Parathyroid adenoma (tissue), 2 donors: ENCODE measurements around the gene HDHD5.

ENCODE experiments used
- H2AFZ ChIP-seq: fragments of 300-600 bp; sonication (generic); one replicate; pipeline ENCODE4 v1.7.0; 2017; ENCODE audit warnings: antibody characterized with exemption, mild to moderate bottlenecking
- H3K27ac ChIP-seq: fragments of 300-600 bp; sonication (generic); one replicate; pipeline ENCODE4 v1.7.0; 2017
- H3K27me3 ChIP-seq: fragments of 300-600 bp; sonication (generic); one replicate; pipeline ENCODE4 v1.7.0; 2017; ENCODE audit warnings: low read length; ENCODE audit not compliant: control insufficient read depth, insufficient read depth
- H3K36me3 ChIP-seq: fragments of 300-600 bp; sonication (generic); one replicate; pipeline ENCODE4 v1.7.0; 2017; ENCODE audit warnings: low read length; ENCODE audit not compliant: control insufficient read depth, insufficient read depth
- H3K4me1 ChIP-seq: fragments of 300-600 bp; sonication (generic); one replicate; pipeline ENCODE4 v1.7.0; 2017; ENCODE audit warnings: control low read depth
- H3K4me2 ChIP-seq: fragments of 300-600 bp; sonication (generic); one replicate; pipeline ENCODE4 v1.7.0; 2017; ENCODE audit warnings: low read length
- H3K4me3 ChIP-seq: fragments of 300-600 bp; sonication (generic); one replicate; pipeline ENCODE4 v1.7.0; 2017; ENCODE audit warnings: low read depth, low read length
- H3K79me2 ChIP-seq: fragments of 300-600 bp; sonication (generic); one replicate; pipeline ENCODE4 v1.7.0; 2017; ENCODE audit warnings: control low read depth
- H3K9ac ChIP-seq: fragments of 300-600 bp; sonication (generic); one replicate; pipeline ENCODE4 v1.7.0; 2017; ENCODE audit warnings: mild to moderate bottlenecking
- H3K9me3 ChIP-seq: fragments of 300-600 bp; sonication (generic); one replicate; pipeline ENCODE4 v1.7.0; 2017; ENCODE audit warnings: low read length; ENCODE audit not compliant: control insufficient read depth
- CTCF ChIP-seq: fragments of 300-600 bp; sonication (generic); IDR thresholded peaks from one replicate; pipeline ENCODE4 v1.7.0; 2017; ENCODE audit warnings: antibody characterized with exemption, mild to moderate bottlenecking
- donor health status: primary hyperparathyroidism.

HDHD5 gene

GRCh38 chr22:17158568-17159503 lies at the start of gene HDHD5:
HDHD5 (minus strand) TSS chr22:17159277; CDS start chr22:17159251, 26 bp downstream.
- Histone ChIP-seq H3K36me3 (no peaks in the 10 kb centered on the region), H3K9ac (peak within 1 kb of the TSS; percentile 28), H3K4me1 (no peaks in the 10 kb centered on the region), H3K4me2 (peak within 1 kb of the TSS; percentile 71), H3K4me3 (peak within 1 kb of the TSS; percentile 76), H2AFZ (peak within 1 kb of the TSS; percentile 91), H3K27me3 (no peaks in the 10 kb centered on the region), H3K79me2 (peaks cover 11% of the 10 kb centered on the region), H3K9me3 (no peaks in the 10 kb centered on the region), H3K27ac (peak within 1 kb of the TSS; percentile 79)
- TF ChIP-seq CTCF = no peak

- no peak overlapping the region for H3K4me2 ChIP-seq
- H3K9ac ChIP-seq = no peak overlapping the region
- TF ChIP-seq CTCF = no peak
- H3K4me1 ChIP-seq = no peaks in the 10 kb centered on the region
- H2AFZ ChIP-seq = no peak overlapping the region
- H3K27ac ChIP-seq = no peak overlapping the region
- H3K79me2 ChIP-seq = no peaks in the 10 kb centered on the region
- H3K9me3 ChIP-seq = no peaks in the 10 kb centered on the region
- H3K27me3 ChIP-seq = no peaks in the 10 kb centered on the region
- no peak overlapping the region for H3K4me3 ChIP-seq
- no peaks in the 10 kb centered on the region for H3K36me3 ChIP-seq
Observed at GRCh38 chr22:17205432-17205831, 46.4 kb upstream of the HDHD5 start.

- Histone ChIP-seq H3K36me3 (no peaks in the 10 kb centered on the region), H3K4me3 (no peak overlapping the region), H2AFZ (no peak overlapping the region), H3K4me2 (no peak overlapping the region), H3K79me2 (no peaks in the 10 kb centered on the region), H3K27me3 (no peaks in the 10 kb centered on the region), H3K27ac (no peak overlapping the region), H3K4me1 (no peaks in the 10 kb centered on the region), H3K9me3 (no peaks in the 10 kb centered on the region), H3K9ac (no peak overlapping the region)
- no peak for TF ChIP-seq CTCF
Observed at GRCh38 chr22:17201285-17201945, 42.3 kb upstream of the HDHD5 start.

- no peak for TF ChIP-seq CTCF
- H3K9me3 ChIP-seq = no peaks in the 10 kb centered on the region
- H2AFZ ChIP-seq = peak overlapping the region; percentile 80
- H3K27ac ChIP-seq = no peak overlapping the region
- peak overlapping the region; percentile 44 for H3K4me2 ChIP-seq
- no peaks in the 10 kb centered on the region for H3K4me1 ChIP-seq
- H3K27me3 ChIP-seq = no peaks in the 10 kb centered on the region
- no peaks in the 10 kb centered on the region for H3K79me2 ChIP-seq
- H3K9ac ChIP-seq = no peak overlapping the region
- H3K36me3 ChIP-seq = no peaks in the 10 kb centered on the region
- peak overlapping the region; percentile 36 for H3K4me3 ChIP-seq
Observed at GRCh38 chr22:17199003-17199731, 40.1 kb upstream of the HDHD5 start.
